GM20431 (cell line): Measurements from ENCODE around the gene MAN1A2.
"Not testable (repeated sequence)": the region's sequence is repeated elsewhere in the genome, so short reads cannot be mapped to it uniquely, and the experiment has no call there.

Experiments
- in situ Hi-C: fragments of 300-500 bp; cut with MseI, MboI; formaldehyde crosslinking; loops from one replicate; pipeline ENCODE4 v1.15.0; 2020; ENCODE audit warnings: low sequenced_read_pairs; ENCODE audit not compliant: unreplicated experiment

Gene MAN1A2

GRCh38 chr1:117473063-117473462 is 105.8 kb downstream of the MAN1A2 start:
- in situ Hi-C loops: no loop called here

- in situ Hi-C loops: not testable (repeated sequence)
These were observed 108.2 kb downstream of the MAN1A2 start for GRCh38 chr1:117475495-117475894.

- in situ Hi-C loops: no loop called here
These were observed 111.8 kb downstream of the MAN1A2 start for GRCh38 chr1:117479086-117479485.

- in situ Hi-C loops: no loop called here
These were observed 114.2 kb downstream of the MAN1A2 start for GRCh38 chr1:117481410-117481809.

GRCh38 chr1:117493906-117494305 is 126.7 kb downstream of the MAN1A2 start:
- in situ Hi-C loops: no loop called here

GRCh38 chr1:117495068-117495467 is 127.8 kb downstream of the MAN1A2 start:
- in situ Hi-C loops: no loop called here

GRCh38 chr1:117499071-117499470 is 131.8 kb downstream of the MAN1A2 start:
- in situ Hi-C loops: no loop called here

GRCh38 chr1:117500584-117500983 is 133.3 kb downstream of the MAN1A2 start:
- in situ Hi-C loops: no loop called here

- in situ Hi-C loops: no loop called here
These were observed 134.0 kb downstream of the MAN1A2 start for GRCh38 chr1:117501281-117501680.

- in situ Hi-C loops: no loop called here
These were observed 144.0 kb downstream of the MAN1A2 start for GRCh38 chr1:117511273-117511672.

- in situ Hi-C loops: no loop called here
These were observed 145.6 kb downstream of the MAN1A2 start for GRCh38 chr1:117512728-117513321.

GRCh38 chr1:117523111-117523510 is 155.9 kb downstream of the MAN1A2 start:
- in situ Hi-C loops: no loop called here

GRCh38 chr1:117527074-117527473 is 159.8 kb downstream of the MAN1A2 start:
- in situ Hi-C loops: no loop called here

- in situ Hi-C loops: no loop called here
These were observed 160.4 kb downstream of the MAN1A2 start for GRCh38 chr1:117527566-117528102.

GRCh38 chr1:117529683-117530082 is 162.4 kb downstream of the MAN1A2 start:
- in situ Hi-C loops: loop anchor here (10.0 kb wide), 1 partner anchor 145 kb away; no protein-coding TSS in a partner anchor

- in situ Hi-C loops: loop anchor here (10.0 kb wide), 1 partner anchor 144 kb away; no protein-coding TSS in a partner anchor
These were observed 164.0 kb downstream of the MAN1A2 start for GRCh38 chr1:117531222-117531621.

- in situ Hi-C loops: loop anchor here (10.0 kb wide), 1 partner anchor 140 kb away; no protein-coding TSS in a partner anchor
These were observed 167.8 kb downstream of the MAN1A2 start for GRCh38 chr1:117534995-117535467.

GRCh38 chr1:117535821-117536220 is 168.6 kb downstream of the MAN1A2 start:
- in situ Hi-C loops: loop anchor here (10.0 kb wide), 1 partner anchor 139 kb away; no protein-coding TSS in a partner anchor

GRCh38 chr1:117537291-117537920 is 170.2 kb downstream of the MAN1A2 start:
- in situ Hi-C loops: loop anchor here (10.0 kb wide), 1 partner anchor 137 kb away; no protein-coding TSS in a partner anchor

- in situ Hi-C loops: no loop called here
These were observed 173.3 kb downstream of the MAN1A2 start for GRCh38 chr1:117540532-117540931.

- in situ Hi-C loops: no loop called here
These were observed 173.8 kb downstream of the MAN1A2 start for GRCh38 chr1:117541003-117541402.
